ENCODE measurements around the gene ZNF850. TPM values are rescaled to one million over a fixed set of nuclear protein-coding genes. Genes with fewer than 3 reads are reported as not detected.

Gene ZNF850
- total and polyA plus RNA-seq, 2 of the 8 experiments (the other 6 are each of a cell fraction or from before 2014, with no cell fraction given) = 6.7 to 21.2 TPM

DNA sequence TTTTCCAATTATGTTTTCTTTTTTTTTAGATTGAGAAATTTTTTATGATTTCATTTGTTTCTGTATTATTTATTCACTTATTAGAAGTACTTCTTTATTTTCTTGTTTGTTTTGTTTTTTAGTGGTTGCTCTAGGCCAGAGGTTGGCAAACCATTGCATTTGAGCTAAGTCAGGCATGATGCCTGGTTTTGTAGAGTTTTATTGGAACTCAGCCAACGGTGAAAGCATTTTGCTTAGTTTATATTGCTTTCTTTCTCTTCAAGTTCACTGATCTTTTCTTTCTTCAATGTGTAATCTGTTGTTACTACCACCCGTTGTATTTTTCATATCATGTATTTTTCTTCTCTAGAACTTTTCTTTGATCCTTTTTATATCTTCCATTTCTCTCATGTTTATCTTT, 65.5 kb downstream of the ZNF850 start:
- ChIA-PET POLR2A (ENCODE audit: partially characterized antibody) (interaction anchor here (0.6 kb wide), 1 partner anchor 225 kb away, joined by 3 read pairs; no protein-coding TSS in a partner anchor), CTCF (ENCODE audit: partially characterized antibody) (no interaction called here)
- Histone ChIP-seq H2BK12ac (ENCODE audit: low read depth, low read length) (no peak overlapping the region), H3K23me2 (ENCODE audit: low read depth, low read length) (no peaks in the 10 kb centered on the region), H3K56ac (replicated peaks; ENCODE audit: insufficient read length, low read depth, low read length) (no peak overlapping the region), H4K20me1 (replicated peaks in 1 of 2; ENCODE audit: control insufficient read depth in 1 of 2, insufficient read depth in 2 of 2, low read length in 2 of 2) (no peaks in the 10 kb centered on the region), H2BK5ac (ENCODE audit: low read depth, low read length) (no peak overlapping the region), H4K8ac (ENCODE audit: extremely low read depth, insufficient read depth, low read length) (no peak overlapping the region), H3K18ac (ENCODE audit: extremely low read depth, low read length) (no peak overlapping the region), H2BK20ac (ENCODE audit: low read length) (no peak overlapping the region), H3K4ac (replicated peaks; ENCODE audit: insufficient read length, low read depth, low read length) (no peak overlapping the region), H2AFZ (ENCODE audit: low read length) (no peak overlapping the region), H3K4me1 (replicated peaks in 1 of 4; ENCODE audit: control insufficient read depth in 3 of 4, insufficient read depth in 4 of 4, low read length in 3 of 4) (no peaks in the 10 kb centered on the region), H4K5ac (ENCODE audit: insufficient read length, low read depth, low read length) (no peak overlapping the region), H3K79me1 (ENCODE audit: low read depth, low read length) (peaks cover 5% of the 10 kb centered on the region; the same call in 1 of the 2 replicates), H3K4me3 (ENCODE audit: extremely low read depth in 1 of 4, insufficient read depth in 2 of 4, low read depth in 3 of 4, low read length in 4 of 4) (no peak overlapping the region), H3K9me3 (ENCODE audit: insufficient read depth in 2 of 2, low read depth in 1 of 2, low read length in 1 of 2) (peaks cover 48 to 50% of the 10 kb centered on the region in 2 experiments), H2BK15ac (ENCODE audit: low read length) (no peak overlapping the region), H3K9ac (replicated peaks in 1 of 4; ENCODE audit: extremely low read depth in 1 of 4, low read depth in 3 of 4, low read length in 3 of 4) (no peak overlapping the region), H3K14ac (ENCODE audit: insufficient read length) (no peak overlapping the region), H3K79me2 (ENCODE audit: control insufficient read depth in 1 of 2, insufficient read depth in 2 of 2, low read length in 2 of 2) (peaks cover 7 to 58% of the 10 kb centered on the region in 2 experiments), H2AK5ac (ENCODE audit: low read depth, low read length) (no peak overlapping the region), H4K91ac (replicated peaks; ENCODE audit: insufficient read length, low read length) (no peak overlapping the region), H3K4me2 (ENCODE audit: insufficient read depth in 1 of 2, low read depth in 2 of 2, low read length in 2 of 2) (no peak overlapping the region), H3K27me3 (replicated peaks in 1 of 4; ENCODE audit: control insufficient read depth in 3 of 4, extremely low read depth in 1 of 4, insufficient read depth in 3 of 4, low read length in 3 of 4) (no peaks in the 10 kb centered on the region), H3K27ac (ENCODE audit: low read depth, low read length) (no peak overlapping the region), H3K36me3 (ENCODE audit: control insufficient read depth in 2 of 4, insufficient read depth in 4 of 4, low read length in 3 of 4) (peaks cover 0 to 44% (median 22%) of the 10 kb centered on the region in 4 experiments; a peak in 5 of 8 replicates), H3K23ac (ENCODE audit: insufficient read length) (no peak overlapping the region), H2BK120ac (replicated peaks; ENCODE audit: low read depth, low read length) (no peak overlapping the region)
- DNase-seq (ENCODE audit: low read depth in 1 of 2, low spot score in 2 of 2) (no peak), FAIRE-seq (no peak)
- 86% methylated on average over 2 of the region's 2 CpGs; no CpG with 5 or more reads in 1 of the 2 experiments for WGBS, 2 experiments (ENCODE audit: extremely low coverage in 1 of 2, insufficient coverage in 1 of 2, insufficient read length in 1 of 2, insufficient replicate concordance in 2 of 2, low coverage in 1 of 2, low lambda C conversion rate in 2 of 2, missing lambda C conversion rate in 1 of 2)
- TF ChIP-seq CHD1 (IDR thresholded peaks at IDR 0.05; ENCODE audit: low read depth, low read length) = no peak
- TF ChIP-seq SAP30 (IDR thresholded peaks at IDR 0.05; ENCODE audit: insufficient read depth, insufficient replicate concordance, low read length) = no peak
- TF ChIP-seq, protein P1, sequence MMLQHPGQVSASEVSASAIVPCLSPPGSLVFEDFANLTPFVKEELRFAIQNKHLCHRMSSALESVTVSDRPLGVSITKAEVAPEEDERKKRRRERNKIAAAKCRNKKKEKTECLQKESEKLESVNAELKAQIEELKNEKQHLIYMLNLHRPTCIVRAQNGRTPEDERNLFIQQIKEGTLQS (IDR thresholded peaks at IDR 0.05; ENCODE audit: insufficient read depth, low read depth, low read length) = no peak
- no peak for TF ChIP-seq CBX8 (IDR thresholded peaks at IDR 0.05; ENCODE audit: borderline replicate concordance, low read depth, low read length)
- TF ChIP-seq JUN (IDR thresholded peaks at IDR 0.05; ENCODE audit: low read depth, low read length) = no peak
- TF ChIP-seq BRCA1 (IDR thresholded peaks at IDR 0.05; ENCODE audit: low read depth, low read length) = no peak
- TF ChIP-seq KDM1A (IDR thresholded peaks at IDR 0.05; ENCODE audit: borderline replicate concordance, low read length) = no peak
- no peak for TF ChIP-seq EP300 (IDR thresholded peaks at IDR 0.05; ENCODE audit: borderline replicate concordance in 1 of 2, low read depth in 2 of 2, low read length in 2 of 2)
- no peak for TF ChIP-seq NRF1 (IDR thresholded peaks at IDR 0.05; ENCODE audit: low read depth, low read length)
- TF ChIP-seq SP2 (IDR thresholded peaks at IDR 0.05; ENCODE audit: low read length) = no peak
- TF ChIP-seq ZNF274 (IDR thresholded peaks at IDR 0.05; ENCODE audit: borderline replicate concordance, extremely low read depth, low read length) = no peak
- no peak for TF ChIP-seq HDAC2 (IDR thresholded peaks at IDR 0.05; ENCODE audit: borderline replicate concordance in 1 of 2, low read depth in 2 of 2, low read length in 2 of 2)

All from H1 (cell line).